Small intestine (tissue), 7 donors: Measurements from ENCODE around the gene ZNF354C. TPM values are rescaled to one million over a fixed set of nuclear protein-coding genes. Genes with fewer than 3 reads are reported as not detected.
"Not testable (repeated sequence)": the region's sequence is repeated elsewhere in the genome, so short reads cannot be mapped to it uniquely, and the experiment has no call there.

Experiments
- DNase-seq, 2 donors: peaks; one replicate each; pipeline versions ENCODE4 v3.0.0 to v3.0.0-alpha.2; 2013
- FAIRE-seq: peaks from 2 replicates; lab custom pipeline; 2012; peaks lifted over from hg19 to GRCh38; lab: Jason Lieb, UNC
- H3K27ac ChIP-seq, 3 donors: one replicate each; pipeline ENCODE4 v1.5.1; 2013; ENCODE audit warnings: low read length in 2 of 3, mild to moderate bottlenecking in 2 of 3, control low read depth in 1 of 3, inconsistent platforms in 1 of 3, low read depth in 1 of 3, moderate library complexity in 1 of 3
- H3K27me3 ChIP-seq, 3 donors: one replicate each; pipeline ENCODE4 v1.6.1; 2013; ENCODE audit warnings: low read length in 3 of 3, inconsistent platforms in 1 of 3; ENCODE audit not compliant: control insufficient read depth in 3 of 3, insufficient read depth in 3 of 3
- H3K36me3 ChIP-seq, 3 donors: one replicate each; pipeline ENCODE4 v1.6.1; 2013; ENCODE audit warnings: low read length in 3 of 3, inconsistent platforms in 1 of 3, low read depth in 1 of 3, mild to moderate bottlenecking in 1 of 3, moderate library complexity in 1 of 3; ENCODE audit not compliant: control insufficient read depth in 3 of 3, insufficient read depth in 2 of 3
- H3K4me1 ChIP-seq, 3 donors: one replicate each; pipeline ENCODE4 v1.6.1; 2013; ENCODE audit warnings: low read length in 2 of 3, inconsistent platforms in 1 of 3, low read depth in 1 of 3, mild to moderate bottlenecking in 1 of 3, moderate library complexity in 1 of 3; ENCODE audit not compliant: control insufficient read depth in 3 of 3, insufficient read depth in 2 of 3
- H3K4me3 ChIP-seq, 3 donors: one replicate each; pipeline ENCODE4 v1.5.1; 2013; ENCODE audit warnings: low read length in 3 of 3, control low read depth in 1 of 3, inconsistent platforms in 1 of 3, low read depth in 1 of 3, mild to moderate bottlenecking in 1 of 3, moderate library complexity in 1 of 3
- H3K9me3 ChIP-seq, 2 donors: one replicate each; pipeline ENCODE4 v1.6.1; 2013; ENCODE audit warnings: low read depth in 1 of 2, low read length in 1 of 2; ENCODE audit not compliant: control insufficient read depth in 2 of 2, insufficient read depth in 1 of 2
- WGBS, 3 donors: extraction: QIAGEN DNeasy Blood & Tissue Kit; methylation state at CpG; one replicate each; pipeline ENCODE4 v1.1.7; 2013; 5-methylcytosine and 5-hydroxymethylcytosine counted together
- polyA plus RNA-seq, 4 donors: library from polyadenylated mRNA; stranded (reverse) in 3 of 4; unstranded in 1 of 4; fragments of 200-250 nt in 3 of 4; fragments of 120-200 nt in 1 of 4; gene quantifications; one replicate each; pipeline versions ENCODE4 v1.2.1 to v1.2.3, GENCODE V29; 2013
- donor health status: healthy with polysubstance abuse.
- donor health status: control.
- donor health status: control.
- donor health status: Bipolar disorder and iron deficiency.
- donor health status: healthy.

Gene ZNF354C
- polyA plus RNA-seq, 4 donors: 0.45 to 5.1 (median 0.94) TPM

DNA sequence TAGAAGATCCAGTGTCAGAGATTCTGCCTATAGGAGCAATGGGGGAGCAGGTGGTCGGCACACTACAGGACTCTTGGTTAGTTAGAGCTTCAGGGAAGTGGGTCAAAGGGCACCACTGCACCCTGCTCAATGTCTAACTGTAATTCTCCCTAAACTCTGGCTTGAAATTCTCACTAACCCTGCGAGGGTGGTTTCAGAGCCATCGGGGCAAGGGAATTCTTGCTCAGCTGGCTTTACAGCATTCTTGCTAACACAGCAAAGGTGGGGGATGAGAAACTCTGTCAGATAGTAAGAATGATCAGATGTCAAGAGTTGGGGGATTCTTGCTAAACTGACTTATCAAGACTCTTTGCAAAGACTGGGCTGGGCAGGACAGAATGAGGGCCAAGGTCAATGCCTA is 4.7 kb upstream of the ZNF354C start:
- no peak for FAIRE-seq

DNA sequence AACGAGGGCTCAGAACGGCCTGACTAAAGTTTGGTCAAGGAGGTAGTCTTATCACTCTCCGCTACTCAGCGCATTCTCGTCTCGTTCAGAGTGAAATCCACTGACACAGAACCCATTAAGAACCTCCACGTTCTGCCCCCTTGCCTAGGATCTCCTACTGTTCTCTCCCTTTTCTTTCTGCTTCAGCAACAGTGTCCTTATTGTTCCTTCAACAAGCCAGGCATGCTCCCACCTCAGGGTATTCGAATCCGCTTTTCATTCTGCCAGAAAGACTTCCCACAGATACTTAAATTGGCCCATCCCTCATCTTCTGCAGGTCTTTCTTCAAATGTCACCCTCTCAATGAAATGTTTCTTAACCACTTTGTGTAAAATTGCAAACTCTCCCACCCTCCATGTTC is 4.3 kb upstream of the ZNF354C start:
- peaks cover 0 to 11% of the 10 kb centered on the region in 2 donors for H3K9me3 ChIP-seq
- H3K27me3 ChIP-seq: no peaks in the 10 kb centered on the region
- WGBS, 3 donors: 65 to 73% (median 73%) methylated on average over 9 of the region's 9 CpGs
- H3K27ac ChIP-seq: no peak overlapping the region
- H3K4me3 ChIP-seq: no peak overlapping the region
- DNase-seq (no peak), FAIRE-seq (no peak)
- H3K36me3 ChIP-seq: no peaks in the 10 kb centered on the region
- no peaks in the 10 kb centered on the region for H3K4me1 ChIP-seq

More for the DNA sequence above, 4.7 kb upstream of the ZNF354C start:
- Histone ChIP-seq H3K9me3 (peaks cover 0 to 10% of the 10 kb centered on the region in 2 donors), H3K4me3 (no peak overlapping the region), H3K36me3 (no peaks in the 10 kb centered on the region), H3K27me3 (no peaks in the 10 kb centered on the region), H3K27ac (no peak overlapping the region), H3K4me1 (no peaks in the 10 kb centered on the region)
- 57 to 70% (median 63%) methylated on average over 3 of the region's 3 CpGs for WGBS, 3 donors
- DNase-seq: no peak

DNA sequence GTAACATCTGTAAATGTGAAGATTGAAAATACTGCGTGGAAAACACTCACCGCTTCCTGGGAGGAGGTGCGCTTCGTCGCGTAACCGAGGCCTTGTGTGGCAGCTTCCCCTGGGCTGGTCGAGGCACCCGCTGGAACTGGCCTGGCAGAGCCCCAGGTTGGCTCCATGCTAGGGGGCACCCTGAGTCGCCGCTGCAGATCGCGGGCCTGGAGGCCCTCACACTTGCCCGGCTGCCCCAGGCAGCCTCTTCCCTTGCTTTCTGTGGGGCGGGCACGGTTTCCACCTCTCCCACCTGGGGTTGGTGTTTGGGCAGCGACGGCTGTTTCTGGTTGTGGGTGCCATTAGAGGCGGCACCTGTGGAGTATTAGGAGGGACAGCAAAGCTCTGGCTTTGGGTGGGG is 852 bp downstream of the ZNF354C start:
- Histone ChIP-seq H3K27ac (no peak overlapping the region), H3K4me1 (no peaks in the 10 kb centered on the region), H3K36me3 (peaks cover 0 to 9% (median 0%) of the 10 kb centered on the region in 3 donors), H3K4me3 (peak overlapping the region in 2 of 3 donors; percentile 76 to 83), H3K27me3 (no peaks in the 10 kb centered on the region), H3K9me3 (peaks cover 0 to 35% of the 10 kb centered on the region in 2 donors)
- DNase-seq (peak in 1 of 2 donors; percentile 8), FAIRE-seq (no peak)
- WGBS, 3 donors: 79 to 92% (median 91%) methylated on average over 19 of the region's 19 CpGs

DNA sequence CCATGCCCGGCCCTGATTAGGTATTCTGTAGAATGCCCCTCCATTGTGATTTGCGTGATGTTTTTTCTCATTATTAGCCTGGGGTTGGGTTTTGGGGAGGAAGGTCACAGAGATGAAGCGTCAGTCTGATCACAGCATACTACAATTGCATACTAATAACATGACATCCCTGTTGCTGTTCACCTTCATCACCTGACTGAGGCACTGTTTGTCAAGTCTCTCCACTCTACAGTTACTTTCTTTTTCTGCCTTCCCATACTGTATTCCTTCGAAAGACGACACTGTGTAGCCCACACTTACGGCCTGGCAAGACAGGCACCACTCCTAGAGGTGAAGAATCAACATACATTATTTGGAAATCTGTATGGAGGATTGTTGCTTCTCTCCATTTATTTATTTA is 5.5 kb downstream of the ZNF354C start:
- peaks cover 0 to 62% of the 10 kb centered on the region in 2 donors for H3K9me3 ChIP-seq
- H3K36me3 ChIP-seq: peaks cover 0 to 15% (median 3%) of the 10 kb centered on the region in 3 donors
- no peak for FAIRE-seq
- DNase-seq: no peak
- H3K4me1 ChIP-seq: no peaks in the 10 kb centered on the region
- no peak overlapping the region for H3K27ac ChIP-seq
- H3K4me3 ChIP-seq: no peak overlapping the region
- WGBS, 3 donors: 93 to 97% (median 95%) methylated on average over 6 of the region's 6 CpGs
- H3K27me3 ChIP-seq: no peaks in the 10 kb centered on the region

DNA sequence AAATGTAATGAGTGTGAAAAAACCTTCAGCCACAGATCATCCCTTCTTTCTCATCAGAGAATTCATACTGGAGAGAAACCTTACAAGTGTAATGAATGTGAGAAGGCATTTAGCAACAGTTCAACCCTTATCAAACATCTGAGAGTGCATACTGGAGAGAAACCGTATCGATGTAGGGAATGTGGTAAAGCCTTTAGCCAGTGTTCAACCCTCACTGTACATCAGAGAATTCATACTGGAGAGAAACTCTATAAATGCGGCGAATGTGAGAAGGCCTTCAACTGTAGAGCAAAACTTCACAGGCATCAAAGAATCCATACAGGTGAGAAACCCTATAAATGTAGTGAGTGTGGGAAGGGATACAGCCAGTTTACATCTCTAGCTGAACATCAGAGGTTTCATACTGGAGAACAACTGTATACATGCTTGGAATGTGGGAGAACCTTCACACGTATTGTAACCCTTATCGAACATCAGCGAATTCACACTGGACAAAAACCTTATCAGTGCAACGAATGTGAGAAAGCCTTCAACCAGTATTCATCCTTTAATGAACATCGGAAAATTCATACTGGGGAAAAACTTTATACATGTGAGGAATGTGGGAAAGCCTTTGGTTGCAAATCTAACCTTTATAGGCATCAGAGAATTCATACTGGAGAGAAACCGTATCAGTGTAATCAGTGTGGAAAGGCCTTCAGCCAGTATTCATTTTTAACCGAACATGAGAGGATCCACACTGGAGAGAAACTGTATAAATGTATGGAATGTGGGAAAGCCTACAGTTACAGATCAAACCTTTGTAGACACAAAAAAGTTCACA is 19.2 kb downstream of the ZNF354C start:
- Histone ChIP-seq H3K4me1 (no peaks in the 10 kb centered on the region), H3K27ac (no peak overlapping the region), H3K27me3 (peaks cover 0 to 4% (median 0%) of the 10 kb centered on the region in 3 donors), H3K9me3 (peaks cover 3 to 50% of the 10 kb centered on the region in 2 donors), H3K36me3 (peaks cover 4 to 15% (median 15%) of the 10 kb centered on the region in 3 donors), H3K4me3 (no peak overlapping the region)
- 94 to 95% (median 95%) methylated on average over 11 of the region's 11 CpGs for WGBS, 3 donors
- FAIRE-seq (no peak), DNase-seq (no peak)

DNA sequence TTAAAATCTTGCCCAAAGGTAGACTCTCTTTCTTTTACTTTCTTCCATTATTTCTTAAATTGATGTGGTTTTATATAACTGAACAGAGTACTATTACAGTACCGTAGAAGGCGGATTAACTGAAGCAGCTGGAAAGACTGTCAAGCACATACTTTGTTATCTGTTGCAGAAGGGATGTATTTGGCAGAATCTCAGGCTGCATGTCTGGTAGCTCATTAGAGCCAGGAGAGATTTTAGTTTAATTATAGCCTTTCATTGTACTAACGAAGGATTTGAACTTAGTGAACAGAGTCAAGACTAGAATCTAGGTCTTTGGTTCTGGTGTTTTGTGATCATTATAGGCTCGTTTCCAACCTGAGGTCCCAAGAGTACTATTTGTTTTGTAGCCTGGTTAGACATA is 20.6 kb downstream of the ZNF354C start:
- Histone ChIP-seq H3K9me3 (peaks cover 3 to 48% of the 10 kb centered on the region in 2 donors), H3K27me3 (peaks cover 0 to 4% (median 0%) of the 10 kb centered on the region in 3 donors), H3K27ac (no peak overlapping the region), H3K4me1 (no peaks in the 10 kb centered on the region), H3K4me3 (no peak overlapping the region), H3K36me3 (peaks cover 4 to 15% (median 15%) of the 10 kb centered on the region in 3 donors)
- FAIRE-seq (no peak), DNase-seq (no peak)
- WGBS, 3 donors: 85 to 96% (median 95%) methylated on average over 4 of the region's 4 CpGs

DNA sequence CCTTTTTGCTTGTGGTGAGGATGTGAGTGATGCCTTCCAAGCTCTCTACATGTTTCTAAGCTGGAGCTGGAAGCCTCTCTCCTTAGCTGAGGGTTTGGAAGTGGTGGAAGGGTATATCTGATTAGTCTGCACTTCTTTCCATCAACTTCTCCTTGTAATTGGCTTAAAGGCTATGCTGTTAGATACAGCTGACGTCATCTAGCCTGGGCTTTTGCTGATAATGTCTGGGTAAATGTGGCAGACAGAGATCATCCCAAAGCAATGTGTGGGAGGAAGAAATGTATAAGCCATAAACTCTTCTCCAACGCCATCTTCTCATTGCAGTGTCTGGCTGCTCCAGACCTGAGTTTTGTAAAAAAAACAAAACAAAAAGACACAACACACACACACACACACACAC is 29.3 kb downstream of the ZNF354C start:
- FAIRE-seq (no peak), DNase-seq (no peak)
- Histone ChIP-seq H3K4me1 (no peaks in the 10 kb centered on the region), H3K4me3 (no peak overlapping the region), H3K9me3 (peaks cover 3 to 29% of the 10 kb centered on the region in 2 donors), H3K27ac (no peak overlapping the region), H3K27me3 (no peaks in the 10 kb centered on the region), H3K36me3 (no peaks in the 10 kb centered on the region)
- 69 to 82% (median 81%) methylated on average over 2 of the region's 2 CpGs for WGBS, 3 donors

DNA sequence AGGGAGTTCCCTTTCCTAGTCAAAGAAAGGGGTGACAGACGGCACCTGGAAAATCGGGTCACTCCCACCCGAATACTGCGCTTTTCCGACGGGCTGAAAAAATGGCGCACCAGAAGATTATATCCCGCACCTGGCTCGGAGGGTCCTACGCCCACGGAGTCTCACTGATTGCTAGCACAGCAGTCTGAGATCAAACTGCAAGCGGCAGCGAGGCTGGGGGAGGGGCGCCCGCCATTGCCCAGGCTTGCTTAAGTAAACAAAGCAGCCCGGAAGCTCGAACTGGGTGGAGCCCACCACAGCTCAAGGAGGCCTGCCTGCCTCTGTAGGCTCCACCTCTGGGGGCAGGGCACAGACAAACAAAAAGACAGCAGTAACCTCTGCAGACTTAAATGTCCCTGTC is 41.1 kb downstream of the ZNF354C start:
- H3K9me3 ChIP-seq: peaks cover 3 to 22% of the 10 kb centered on the region in 2 donors
- H3K27me3 ChIP-seq, FAIRE-seq, H3K4me3 ChIP-seq, DNase-seq, H3K27ac ChIP-seq, H3K4me1 ChIP-seq, H3K36me3 ChIP-seq: not testable (repeated sequence)
- 88 to 95% (median 92%) methylated on average over 15 to 17 of the region's 17 CpGs for WGBS, 3 donors
